ENCODE measurements around the gene SMURF1. TPM values are rescaled to one million over a fixed set of nuclear protein-coding genes. Genes with fewer than 3 reads are reported as not detected.

SMURF1 gene
- total and polyA plus RNA-seq, 2 experiments from 2014 or later, result 11.9 to 24.5 TPM

DNA sequence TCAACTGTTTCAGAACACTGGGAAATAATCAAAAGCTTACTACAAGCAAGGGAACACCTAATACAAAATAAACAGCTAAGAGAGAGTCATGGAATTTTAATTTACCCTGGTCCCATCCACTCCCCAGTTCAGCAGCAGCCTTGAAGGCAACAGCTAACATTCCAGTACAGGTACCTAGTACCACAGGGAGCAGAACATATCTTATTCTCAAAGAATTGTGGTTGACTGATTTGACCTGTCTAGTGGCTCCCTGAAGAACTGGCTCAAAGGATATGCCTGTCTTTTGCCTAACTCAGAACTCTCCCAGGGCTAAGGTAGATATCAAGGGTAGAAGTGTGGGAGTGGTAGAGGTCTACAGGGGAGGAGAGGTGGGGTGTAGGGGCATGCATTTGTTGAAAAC is 32.3 kb downstream of the SMURF1 start:
- TF ChIP-seq, protein P1, sequence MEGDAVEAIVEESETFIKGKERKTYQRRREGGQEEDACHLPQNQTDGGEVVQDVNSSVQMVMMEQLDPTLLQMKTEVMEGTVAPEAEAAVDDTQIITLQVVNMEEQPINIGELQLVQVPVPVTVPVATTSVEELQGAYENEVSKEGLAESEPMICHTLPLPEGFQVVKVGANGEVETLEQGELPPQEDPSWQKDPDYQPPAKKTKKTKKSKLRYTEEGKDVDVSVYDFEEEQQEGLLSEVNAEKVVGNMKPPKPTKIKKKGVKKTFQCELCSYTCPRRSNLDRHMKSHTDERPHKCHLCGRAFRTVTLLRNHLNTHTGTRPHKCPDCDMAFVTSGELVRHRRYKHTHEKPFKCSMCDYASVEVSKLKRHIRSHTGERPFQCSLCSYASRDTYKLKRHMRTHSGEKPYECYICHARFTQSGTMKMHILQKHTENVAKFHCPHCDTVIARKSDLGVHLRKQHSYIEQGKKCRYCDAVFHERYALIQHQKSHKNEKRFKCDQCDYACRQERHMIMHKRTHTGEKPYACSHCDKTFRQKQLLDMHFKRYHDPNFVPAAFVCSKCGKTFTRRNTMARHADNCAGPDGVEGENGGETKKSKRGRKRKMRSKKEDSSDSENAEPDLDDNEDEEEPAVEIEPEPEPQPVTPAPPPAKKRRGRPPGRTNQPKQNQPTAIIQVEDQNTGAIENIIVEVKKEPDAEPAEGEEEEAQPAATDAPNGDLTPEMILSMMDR (IDR thresholded peaks at IDR 0.05; ENCODE audit: low read depth, low read length), result no peak
- H3K4me1 ChIP-seq (ENCODE audit: low read depth), result no peaks in the 10 kb centered on the region
- no peaks in the 10 kb centered on the region for H3K36me3 ChIP-seq
- no peak overlapping the region for H3K27ac ChIP-seq
- no peaks in the 10 kb centered on the region for H3K27me3 ChIP-seq
- H3K9me3 ChIP-seq (ENCODE audit: low read depth), result no peaks in the 10 kb centered on the region
- H3K4me3 ChIP-seq, result no peak overlapping the region
- no peak for DNase-seq (ENCODE audit: low read depth in 1 of 2, low spot score in 1 of 2)

DNA sequence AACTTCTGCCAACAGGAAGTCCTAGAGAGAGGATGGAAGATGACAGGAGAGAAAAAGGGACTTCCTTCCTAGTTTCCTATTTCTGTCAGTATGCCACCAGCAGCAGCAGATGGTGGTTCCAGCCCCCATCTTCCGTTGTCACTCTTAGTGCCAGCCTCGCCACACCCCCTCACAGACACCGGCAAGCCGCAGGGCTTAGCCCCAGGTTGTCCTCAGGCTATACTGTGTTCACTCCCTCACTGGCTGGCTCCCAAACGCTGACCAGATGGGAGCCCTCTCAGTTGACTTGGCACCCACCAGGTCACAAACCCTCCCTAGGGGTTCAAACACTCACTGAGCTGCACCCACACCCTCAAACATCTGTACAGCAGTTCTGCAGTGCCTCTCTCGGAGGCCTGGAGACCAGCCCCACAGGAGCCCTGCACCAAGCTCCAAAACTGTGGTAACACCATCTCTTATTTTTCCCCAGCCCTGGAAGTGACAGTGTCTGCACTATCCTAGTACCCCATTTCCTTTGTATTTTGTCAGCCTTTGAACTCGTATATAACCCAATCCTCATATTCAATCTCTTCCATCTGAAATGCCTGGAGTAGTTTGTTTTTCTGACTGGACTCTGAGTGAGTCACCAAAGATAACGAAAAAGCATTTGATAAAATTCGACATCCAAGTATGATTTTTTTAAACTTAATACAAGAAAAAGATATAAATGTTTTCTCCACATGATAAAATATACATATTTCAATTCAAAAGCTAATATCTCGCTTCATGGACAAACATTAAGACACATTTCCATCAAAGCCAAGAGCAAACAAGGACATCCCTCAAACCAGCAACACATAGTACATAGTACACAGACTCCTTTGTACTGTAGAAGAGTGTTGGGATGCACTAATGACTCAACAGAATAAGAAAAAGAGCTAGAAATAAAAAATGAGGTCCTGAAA is 34.5 kb downstream of the SMURF1 start:
- Histone ChIP-seq H3K4me1 (ENCODE audit: low read depth) (no peaks in the 10 kb centered on the region), H3K36me3 (no peaks in the 10 kb centered on the region), H3K27me3 (no peaks in the 10 kb centered on the region), H3K27ac (no peak overlapping the region), H3K4me3 (no peak overlapping the region), H3K9me3 (ENCODE audit: low read depth) (no peaks in the 10 kb centered on the region)
- no peak for DNase-seq (ENCODE audit: low read depth in 1 of 2, low spot score in 1 of 2)
- TF ChIP-seq, protein P1 (IDR thresholded peaks at IDR 0.05; ENCODE audit: low read depth, low read length), result no peak

DNA sequence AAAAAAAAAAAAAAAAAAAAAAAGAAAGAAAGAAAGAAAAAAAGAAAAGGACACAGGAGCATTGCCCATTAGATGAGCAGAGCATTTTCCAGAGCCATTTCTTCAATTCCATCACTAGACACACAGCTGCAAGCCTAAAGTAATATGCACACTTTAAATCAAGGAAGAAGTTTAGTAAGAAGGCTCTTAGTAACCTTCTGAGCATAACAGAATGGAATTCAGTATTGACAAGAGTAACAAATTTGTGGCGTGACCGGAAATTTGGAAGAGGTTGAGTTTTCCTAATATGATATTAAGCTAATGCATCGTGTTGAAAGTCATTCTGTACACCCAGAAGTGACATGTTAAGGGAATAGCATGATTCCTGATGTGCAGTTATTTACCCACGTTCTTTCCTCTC is 35.3 kb downstream of the SMURF1 start:
- Histone ChIP-seq H3K9me3 (ENCODE audit: low read depth) (no peaks in the 10 kb centered on the region), H3K4me1 (ENCODE audit: low read depth) (no peaks in the 10 kb centered on the region), H3K27me3 (no peaks in the 10 kb centered on the region), H3K4me3 (no peak overlapping the region), H3K36me3 (no peaks in the 10 kb centered on the region), H3K27ac (no peak overlapping the region)
- DNase-seq (ENCODE audit: low read depth in 1 of 2, low spot score in 1 of 2), result no peak
- TF ChIP-seq, protein P1 (IDR thresholded peaks at IDR 0.05; ENCODE audit: low read depth, low read length), result no peak

DNA sequence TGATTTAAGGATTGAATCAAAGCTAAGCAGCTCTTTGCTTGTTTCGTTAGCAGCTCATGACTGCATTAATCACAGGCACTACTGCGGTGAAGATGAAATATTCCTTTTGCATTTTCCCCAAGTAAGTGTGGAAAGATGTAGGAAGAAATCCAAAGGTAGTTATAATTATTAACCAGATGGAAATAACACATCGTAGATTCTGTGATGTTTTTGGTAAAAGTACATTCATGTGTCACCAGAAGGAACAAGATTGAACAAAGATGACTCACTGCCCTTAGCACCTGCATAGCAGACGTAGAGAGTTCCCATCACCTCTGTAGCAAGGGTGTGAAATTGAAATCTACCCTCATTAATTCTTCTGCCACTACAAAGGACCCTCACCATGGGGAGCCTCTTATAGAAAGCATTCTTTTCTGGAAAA is 37.1 kb downstream of the SMURF1 start:
- no peak overlapping the region for H3K4me3 ChIP-seq
- H3K27me3 ChIP-seq, result no peaks in the 10 kb centered on the region
- no peaks in the 10 kb centered on the region for H3K36me3 ChIP-seq
- TF ChIP-seq, protein P1 (IDR thresholded peaks at IDR 0.05; ENCODE audit: low read depth, low read length), result no peak
- H3K27ac ChIP-seq, result no peak overlapping the region
- no peak for DNase-seq (ENCODE audit: low read depth in 1 of 2, low spot score in 1 of 2)
- no peaks in the 10 kb centered on the region for H3K9me3 ChIP-seq (ENCODE audit: low read depth)
- no peaks in the 10 kb centered on the region for H3K4me1 ChIP-seq (ENCODE audit: low read depth)

DNA sequence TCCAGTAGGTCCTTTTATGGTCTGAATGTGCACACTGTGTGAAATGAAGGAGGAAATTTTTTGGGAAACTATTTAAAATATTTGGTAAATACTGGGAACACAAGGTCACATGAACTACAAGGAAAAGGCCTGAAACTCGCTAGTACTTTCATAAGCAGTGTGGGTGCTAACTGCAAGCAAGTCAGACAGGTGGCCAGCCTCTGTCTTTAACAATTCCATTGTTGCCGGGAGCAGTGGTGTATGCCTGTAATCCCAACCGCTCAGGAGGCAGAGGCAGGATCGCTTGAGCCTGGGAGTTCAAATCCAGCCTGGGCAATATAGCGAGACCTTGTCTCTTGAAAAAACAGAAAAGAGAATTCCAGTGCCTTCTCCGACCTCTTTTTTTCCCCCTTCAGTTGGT is 37.5 kb downstream of the SMURF1 start:
- Histone ChIP-seq H3K36me3 (no peaks in the 10 kb centered on the region), H3K27me3 (no peaks in the 10 kb centered on the region), H3K4me3 (no peak overlapping the region), H3K4me1 (ENCODE audit: low read depth) (no peaks in the 10 kb centered on the region), H3K9me3 (ENCODE audit: low read depth) (no peaks in the 10 kb centered on the region), H3K27ac (peak overlapping the region; percentile 28)
- no peak for DNase-seq (ENCODE audit: low read depth in 1 of 2, low spot score in 1 of 2)
- TF ChIP-seq, protein P1 (IDR thresholded peaks at IDR 0.05; ENCODE audit: low read depth, low read length), result no peak

Data from cardiac muscle cell (in vitro differentiated cells and primary cell).